ENCODE measurements around the gene MRO. TPM values are rescaled to one million over a fixed set of nuclear protein-coding genes. Genes with fewer than 3 reads are reported as not detected.
"Not testable (repeated sequence)": the region's sequence is repeated elsewhere in the genome, so short reads cannot be mapped to it uniquely, and the experiment has no call there.

Gene MRO
- total RNA-seq, 4 donors from 2014 or later = 0.18 to 1.4 (median 0.49) TPM; not detected in 1

- peak; percentile 9 to 16 for ATAC-seq
- intact Hi-C loops (cut with DNase I; ENCODE audit: low total_unique reads) = no loop called here
Observed at GRCh38 chr18:50862401-50862800, 42.6 kb upstream of the MRO start.

GRCh38 chr18:50861617-50862016 lies 41.8 kb upstream of the MRO start:
- Histone ChIP-seq H3K4me1 (peaks cover 16 to 24% of the 10 kb centered on the region in 2 donors), H3K27ac (peak overlapping the region in 3 of 4 donors; percentile 29 to 58 (median 34)), H3K4me3 (no peak overlapping the region), H3K9me3 (no peaks in the 10 kb centered on the region), H3K36me3 (no peaks in the 10 kb centered on the region), H3K27me3 (no peaks in the 10 kb centered on the region)
- DNase-seq (no peak), ATAC-seq (no peak)
- TF ChIP-seq POLR2A (IDR thresholded peaks at IDR 0.05) (no peak), CTCF (IDR thresholded peaks at IDR 0.05 in 4 of 5, conservative IDR thresholded peaks at IDR 0.05 in 1 of 5) (no peak)
- in situ Hi-C loops (cut with MboI; ENCODE audit: low sequenced_read_pairs in 4 of 4) (no loop called here), intact Hi-C loops (cut with DNase I; ENCODE audit: low total_unique reads) (no loop called here)

More at GRCh38 chr18:50862401-50862800, 42.6 kb upstream of the MRO start:
- TF ChIP-seq POLR2A (IDR thresholded peaks at IDR 0.05) = no peak
- no peak for TF ChIP-seq CTCF (IDR thresholded peaks at IDR 0.05 in 4 of 5, conservative IDR thresholded peaks at IDR 0.05 in 1 of 5)
- Histone ChIP-seq H3K9me3 (no peaks in the 10 kb centered on the region), H3K4me3 (no peak overlapping the region), H3K27me3 (no peaks in the 10 kb centered on the region), H3K27ac (peak overlapping the region in 3 of 4 donors; percentile 33 to 58 (median 34)), H3K36me3 (no peaks in the 10 kb centered on the region), H3K4me1 (peaks cover 11 to 18% of the 10 kb centered on the region in 2 donors)
- in situ Hi-C loops (cut with MboI; ENCODE audit: low sequenced_read_pairs in 4 of 4) = no loop called here
- DNase-seq = no peak

- in situ Hi-C loops (cut with MboI; ENCODE audit: low sequenced_read_pairs in 4 of 4) = no loop called here
- DNase-seq = no peak
- TF ChIP-seq CTCF (IDR thresholded peaks at IDR 0.05 in 4 of 5, conservative IDR thresholded peaks at IDR 0.05 in 1 of 5) (no peak), POLR2A (IDR thresholded peaks at IDR 0.05) (no peak)
- no peak for ATAC-seq
- intact Hi-C loops (cut with DNase I; ENCODE audit: low total_unique reads) = no loop called here
- no peak overlapping the region for H3K4me3 ChIP-seq
- no peaks in the 10 kb centered on the region for H3K9me3 ChIP-seq
- no peaks in the 10 kb centered on the region for H3K27me3 ChIP-seq
- no peaks in the 10 kb centered on the region for H3K36me3 ChIP-seq
- peaks cover 24 to 33% of the 10 kb centered on the region in 2 donors for H3K4me1 ChIP-seq
- H3K27ac ChIP-seq = peak overlapping the region in 1 of 4 donors; percentile 23
Observed at GRCh38 chr18:50859793-50860555, 40.2 kb upstream of the MRO start.

- peaks cover 26 to 32% of the 10 kb centered on the region in 2 donors for H3K4me1 ChIP-seq
- in situ Hi-C loops (cut with MboI; ENCODE audit: low sequenced_read_pairs in 4 of 4) = no loop called here
Observed at GRCh38 chr18:50857694-50858093, 37.9 kb upstream of the MRO start.

GRCh38 chr18:50857166-50857565 lies 37.4 kb upstream of the MRO start:
- H3K9me3 ChIP-seq; H3K4me3 ChIP-seq; in situ Hi-C loops (cut with MboI; ENCODE audit: low sequenced_read_pairs in 4 of 4); H3K36me3 ChIP-seq; H3K27me3 ChIP-seq: not testable (repeated sequence)
- Histone ChIP-seq H3K4me1 (peaks cover 23 to 30% of the 10 kb centered on the region in 2 donors), H3K27ac (peak overlapping the region; percentile 79 to 89 (median 86))
- intact Hi-C loops (cut with DNase I; ENCODE audit: low total_unique reads) = loop anchor here (1.0 kb wide), 1 partner anchor 37 kb away; the partner anchor contains the start of gene MRO
- DNase-seq = peak in 1 of 2 donors; percentile 44
- peak; percentile 5 to 7 for ATAC-seq

More at GRCh38 chr18:50857694-50858093, 37.9 kb upstream of the MRO start:
- Histone ChIP-seq H3K27ac (peak overlapping the region; percentile 79 to 89 (median 86)), H3K27me3 (no peaks in the 10 kb centered on the region), H3K9me3 (no peaks in the 10 kb centered on the region), H3K4me3 (no peak overlapping the region), H3K36me3 (no peaks in the 10 kb centered on the region)
- TF ChIP-seq POLR2A (IDR thresholded peaks at IDR 0.05) (no peak), CTCF (IDR thresholded peaks at IDR 0.05 in 4 of 5, conservative IDR thresholded peaks at IDR 0.05 in 1 of 5) (peak in 1 of 5 experiments; percentile 19)
- ATAC-seq (peak in 1 of 2 donors; percentile 30), DNase-seq (no peak)
- intact Hi-C loops (cut with DNase I; ENCODE audit: low total_unique reads) = loop anchor here (1.0 kb wide), 1 partner anchor 37 kb away; the partner anchor contains the start of gene MRO
